Endometrium (tissue), 2 donors: ENCODE results near the gene APOH.

Experiments used
- FAIRE-seq: peaks from 2 replicates; lab custom pipeline; 2012; peaks lifted over from hg19 to GRCh38; lab: Jason Lieb, UNC
- donor health status: control.
- donor health status: control.

APOH gene

DNA sequence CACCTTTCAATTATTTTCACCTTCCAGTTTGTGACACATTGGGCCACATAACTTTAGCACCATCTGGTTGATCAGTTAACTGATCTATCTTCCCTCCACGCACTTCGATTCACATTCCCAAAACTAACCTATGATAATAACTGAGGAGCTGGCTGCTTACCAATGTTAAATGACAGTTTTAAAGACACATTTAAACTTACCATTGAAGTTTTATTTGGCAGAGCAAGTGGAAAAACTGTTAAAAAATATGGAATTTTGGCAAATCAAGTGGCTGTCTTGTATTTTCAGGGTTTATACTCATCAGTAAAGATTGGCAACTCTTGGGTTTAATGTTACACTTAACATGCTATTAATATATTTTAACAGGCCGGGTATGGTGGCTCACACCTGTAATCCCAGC is 5.4 kb upstream of the APOH start:
- FAIRE-seq = no peak

DNA sequence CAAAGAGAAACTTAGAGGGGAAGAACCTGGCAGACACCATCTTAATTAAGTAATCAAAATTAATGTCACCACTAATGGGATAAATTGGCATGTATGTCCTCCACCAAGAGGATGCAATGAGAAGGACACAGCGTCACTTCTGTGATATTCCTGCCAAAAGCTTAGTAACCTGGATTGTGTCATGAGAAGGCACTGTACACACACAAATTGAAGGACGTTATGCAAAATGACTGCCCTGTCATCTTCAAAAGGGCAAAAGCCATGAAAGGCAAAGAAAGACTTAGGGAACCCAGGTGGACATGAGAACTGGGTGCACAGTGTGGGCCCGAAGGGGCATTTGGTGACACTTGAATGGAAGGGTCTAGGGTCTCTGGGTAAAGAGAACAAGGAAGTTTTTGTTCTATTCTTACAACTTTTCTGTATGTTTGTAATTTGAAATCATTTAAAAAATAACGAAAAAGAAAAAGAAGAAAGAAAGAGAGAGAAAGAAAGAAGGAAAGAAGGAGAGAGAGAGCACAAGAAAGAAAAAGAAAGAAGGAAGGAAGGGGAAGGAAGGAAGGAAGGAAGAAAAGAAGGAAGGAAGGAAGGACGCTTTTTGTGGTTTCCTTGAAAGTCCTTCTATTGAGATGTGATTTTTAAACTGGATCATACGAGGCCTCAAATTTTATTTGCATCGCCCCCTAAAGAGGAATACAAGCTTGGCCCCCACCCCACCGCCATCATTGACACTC is 4.0 kb upstream of the APOH start:
- FAIRE-seq = no peak

DNA sequence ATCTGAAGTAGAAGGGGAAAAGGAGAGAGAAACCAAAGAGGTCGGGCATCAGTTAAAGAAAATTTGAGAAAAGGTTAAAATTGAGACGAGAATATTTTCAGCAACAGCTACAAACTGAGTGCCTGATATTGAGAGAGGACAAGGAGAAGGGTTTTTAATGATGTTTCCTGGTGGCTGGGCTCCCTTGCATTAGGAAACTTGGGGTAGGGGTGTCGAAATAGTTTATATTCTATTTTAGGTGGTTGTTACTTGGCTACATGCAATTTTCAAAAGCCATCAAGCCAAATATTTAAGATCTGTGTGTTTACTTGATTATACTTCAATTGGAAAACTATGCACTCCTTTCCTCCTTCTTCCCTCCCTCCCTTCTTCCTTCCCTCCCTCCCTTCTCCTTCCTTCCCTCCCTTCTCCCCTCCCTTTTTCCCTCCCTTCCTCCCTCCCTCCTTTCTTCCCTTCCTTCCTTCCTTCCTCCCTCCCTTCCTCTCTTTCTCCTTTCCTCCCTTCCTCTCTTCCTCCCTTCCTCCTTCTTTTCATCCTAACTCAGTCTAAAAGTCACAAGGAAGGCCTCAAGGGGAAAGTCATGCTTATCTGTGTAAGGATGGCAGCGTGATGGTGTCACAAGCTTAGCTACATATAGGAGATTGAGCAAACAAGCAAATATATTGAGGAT is 1.8 kb upstream of the APOH start:
- no peak for FAIRE-seq

DNA sequence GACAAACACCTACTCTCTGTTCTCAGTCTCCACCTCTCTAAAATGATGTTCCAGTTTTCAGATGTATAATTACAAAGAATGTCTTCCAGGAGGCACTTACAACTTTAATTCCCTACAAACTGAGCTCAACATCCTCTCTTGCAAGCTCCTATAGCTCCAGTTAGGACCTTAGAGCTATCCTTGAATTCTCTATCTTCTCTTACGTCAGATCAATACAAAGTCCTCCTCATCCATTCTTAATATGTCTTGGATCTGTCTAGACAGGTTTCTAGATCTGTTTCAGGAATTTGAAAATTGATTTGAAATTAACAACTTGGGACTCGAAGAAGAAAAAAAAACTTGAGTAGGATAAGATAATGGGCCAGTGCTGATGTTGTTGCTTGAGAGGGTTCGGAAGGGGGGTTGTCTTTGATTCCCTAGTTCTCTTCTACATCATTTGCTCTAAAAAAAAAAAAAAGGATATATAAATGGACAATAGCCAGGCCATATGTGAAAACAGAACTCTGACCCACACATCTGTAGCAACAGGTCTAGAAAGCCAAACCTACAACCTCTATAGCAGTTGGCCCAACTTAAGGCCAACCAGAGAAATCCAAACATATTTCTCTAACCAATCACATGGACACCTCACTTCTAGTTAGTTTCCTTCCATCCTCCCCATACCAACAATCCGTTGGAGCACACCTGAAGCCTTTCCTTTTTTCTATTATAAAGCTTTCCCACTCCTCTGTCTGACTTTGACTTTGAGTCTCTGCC is 746 bp upstream of the APOH start:
- no peak for FAIRE-seq

DNA sequence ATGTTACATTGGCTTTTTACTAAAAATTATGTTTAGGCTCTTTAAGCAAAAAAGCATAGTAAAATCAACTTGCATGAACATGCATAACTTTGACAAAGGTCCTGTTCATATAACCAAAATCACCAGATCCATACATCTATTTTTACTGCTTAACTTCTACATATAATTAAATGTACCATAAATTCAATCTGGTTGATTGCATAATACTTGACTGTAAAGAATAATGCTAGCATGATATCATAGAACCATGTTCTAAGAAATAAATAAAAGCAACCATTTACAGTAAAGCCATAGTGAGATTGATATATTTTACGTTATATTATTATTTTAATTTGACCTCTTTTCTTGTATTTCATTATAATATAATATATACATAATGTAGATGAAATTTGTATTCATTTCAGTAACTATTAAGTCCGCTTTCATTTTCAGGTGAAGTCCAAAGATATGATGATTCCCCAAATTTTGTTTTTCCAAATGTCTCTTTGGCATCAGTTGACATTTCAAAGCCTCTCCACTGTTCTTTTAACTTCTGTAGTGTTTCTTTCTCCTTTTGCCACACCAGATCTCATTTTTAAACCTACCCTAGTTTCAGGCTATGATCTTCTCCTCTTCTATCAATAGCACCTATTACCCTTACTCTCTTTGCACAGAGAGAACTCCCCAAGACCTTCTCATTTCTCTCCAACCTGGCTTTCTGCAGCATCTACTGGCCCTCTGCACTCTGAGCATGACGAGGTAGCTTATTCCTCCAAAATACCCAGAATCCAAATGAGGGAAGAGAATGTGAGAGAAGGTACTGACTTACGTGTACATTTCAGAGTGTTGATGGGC is 1.8 kb downstream of the APOH start:
- no peak for FAIRE-seq

DNA sequence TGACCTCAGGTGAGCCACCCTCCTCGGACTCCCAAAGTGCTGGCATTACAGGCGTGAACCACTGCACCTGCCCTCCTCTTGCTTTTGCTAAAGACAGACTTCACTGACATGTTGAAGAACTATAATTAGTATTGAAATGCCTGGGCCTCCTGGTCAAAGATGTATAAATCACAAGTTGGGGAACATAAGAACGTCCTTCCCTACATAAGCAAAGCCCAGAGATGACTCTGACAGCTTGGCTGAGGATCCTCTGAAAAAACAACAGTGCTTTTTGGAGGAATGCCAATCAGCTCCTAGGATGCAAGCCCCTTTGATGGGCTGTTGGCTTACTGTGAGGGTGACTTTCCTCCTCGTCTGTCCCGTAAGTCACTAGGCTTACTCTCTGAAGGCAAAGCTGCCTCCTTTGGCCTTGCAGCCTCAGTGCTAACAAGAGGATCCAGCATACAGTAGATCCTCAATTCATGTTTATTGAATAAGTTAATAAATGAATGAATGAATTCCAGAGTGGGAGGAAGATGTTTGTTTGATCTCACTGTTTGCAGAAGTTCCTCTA is 6.3 kb downstream of the APOH start:
- no peak for FAIRE-seq

DNA sequence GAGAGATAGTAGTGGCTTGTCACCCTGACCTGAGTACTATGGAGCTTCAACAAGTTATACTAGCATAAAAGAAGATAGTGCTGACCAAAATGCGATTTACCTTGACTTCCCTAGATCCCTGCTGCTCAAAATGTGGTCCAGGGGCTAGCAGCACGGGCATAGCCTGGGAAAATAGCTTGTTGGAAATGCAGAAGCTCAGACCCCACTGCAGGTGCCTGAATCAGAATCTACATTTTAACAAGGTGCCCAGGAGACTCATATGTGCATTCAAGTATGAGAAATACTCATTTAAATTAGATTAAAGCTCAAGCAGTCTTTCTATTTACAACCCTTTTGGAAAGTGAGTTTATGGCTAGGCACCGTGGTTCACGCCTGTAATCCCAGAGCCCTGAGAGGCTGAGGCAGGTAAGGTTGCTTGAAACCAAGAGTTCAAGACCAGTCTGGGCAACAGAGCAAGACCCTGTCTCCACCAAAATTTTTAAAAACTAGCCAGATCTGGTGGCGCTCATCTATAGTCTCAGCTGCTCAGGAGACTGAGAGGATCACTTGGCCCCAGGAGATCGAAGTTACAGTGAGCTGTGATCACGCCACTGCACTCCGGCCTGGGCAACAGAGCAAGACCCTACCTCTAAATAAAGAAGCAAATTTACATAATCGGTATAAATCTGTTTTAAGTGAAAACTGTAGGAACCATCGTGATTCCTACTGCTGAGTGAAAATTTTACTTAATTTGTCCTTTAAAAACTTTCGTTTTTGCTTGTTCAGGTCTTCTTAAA is 7.3 kb downstream of the APOH start:
- FAIRE-seq = no peak

DNA sequence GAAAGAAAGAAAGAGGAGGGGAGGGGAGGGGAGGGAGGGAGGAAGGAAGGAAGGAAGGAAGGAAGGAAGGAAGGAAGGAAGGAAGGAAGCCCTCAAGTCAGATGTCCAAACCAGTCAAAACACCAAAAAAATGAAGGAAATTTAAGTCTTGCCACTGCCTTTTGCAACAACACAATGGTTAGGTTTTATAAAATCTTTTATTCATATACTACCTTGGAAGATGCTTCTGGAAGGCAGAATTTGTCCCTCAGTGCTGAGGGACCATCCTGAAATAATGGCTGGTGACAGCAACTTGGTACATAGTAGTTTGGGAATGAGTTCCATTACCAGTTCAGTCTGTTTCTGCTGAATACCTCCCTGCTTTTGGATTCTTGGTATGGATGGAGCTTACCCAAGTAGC is 7.9 kb downstream of the APOH start:
- no peak for FAIRE-seq

DNA sequence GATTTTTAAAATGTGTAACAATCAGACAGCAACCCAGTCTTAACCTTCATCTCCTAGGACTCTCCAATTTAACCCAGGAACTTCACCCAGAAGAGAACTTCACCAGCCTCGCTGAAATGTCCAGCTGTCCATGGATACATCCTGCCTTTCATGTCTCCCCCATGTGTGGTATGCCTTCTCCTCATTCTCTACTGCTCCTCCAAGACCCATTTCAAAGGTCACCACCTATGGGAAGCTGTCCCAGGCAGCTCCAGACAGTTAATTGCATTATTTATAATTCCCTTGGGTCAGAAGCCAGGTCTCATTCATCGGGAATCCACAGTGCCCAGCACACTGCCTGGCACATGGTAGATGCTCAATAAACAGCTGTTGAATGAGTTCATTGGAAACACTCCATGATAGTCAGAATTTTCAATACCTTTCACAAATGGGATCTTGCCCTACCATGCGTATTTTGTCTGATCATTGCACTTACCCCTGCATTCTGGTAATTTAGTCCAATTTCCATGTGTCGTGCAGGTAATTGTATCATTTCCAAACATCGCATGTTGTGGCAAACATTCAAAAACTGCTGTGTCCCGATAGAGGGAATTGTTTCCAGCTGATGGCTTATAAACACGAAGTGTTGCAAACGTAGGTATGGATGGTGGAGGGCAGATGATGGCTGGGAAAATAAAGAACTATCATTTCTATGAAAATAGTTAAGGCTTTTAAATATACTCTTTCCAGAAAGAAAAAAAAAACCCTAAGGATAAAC is 9.0 kb downstream of the APOH start:
- no peak for FAIRE-seq

DNA sequence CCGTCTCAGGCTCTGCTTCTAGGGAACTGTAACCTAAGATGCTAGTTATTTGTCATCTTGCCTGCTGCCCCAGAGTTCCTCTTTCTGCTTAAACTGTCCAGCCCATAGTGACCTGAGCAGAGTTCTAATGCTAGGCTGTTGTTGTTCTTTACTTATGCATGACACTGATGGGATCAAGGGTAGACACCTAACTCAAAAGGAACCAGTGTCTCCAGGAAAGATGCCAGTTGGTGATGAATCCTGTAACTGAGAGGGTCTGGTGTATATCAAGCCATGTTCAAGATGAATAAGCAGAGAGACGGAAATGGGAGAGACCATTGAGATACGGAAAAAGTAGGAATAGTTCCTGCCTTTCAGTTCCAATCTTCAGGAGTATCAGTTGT is 13.7 kb downstream of the APOH start:
- FAIRE-seq = no peak

DNA sequence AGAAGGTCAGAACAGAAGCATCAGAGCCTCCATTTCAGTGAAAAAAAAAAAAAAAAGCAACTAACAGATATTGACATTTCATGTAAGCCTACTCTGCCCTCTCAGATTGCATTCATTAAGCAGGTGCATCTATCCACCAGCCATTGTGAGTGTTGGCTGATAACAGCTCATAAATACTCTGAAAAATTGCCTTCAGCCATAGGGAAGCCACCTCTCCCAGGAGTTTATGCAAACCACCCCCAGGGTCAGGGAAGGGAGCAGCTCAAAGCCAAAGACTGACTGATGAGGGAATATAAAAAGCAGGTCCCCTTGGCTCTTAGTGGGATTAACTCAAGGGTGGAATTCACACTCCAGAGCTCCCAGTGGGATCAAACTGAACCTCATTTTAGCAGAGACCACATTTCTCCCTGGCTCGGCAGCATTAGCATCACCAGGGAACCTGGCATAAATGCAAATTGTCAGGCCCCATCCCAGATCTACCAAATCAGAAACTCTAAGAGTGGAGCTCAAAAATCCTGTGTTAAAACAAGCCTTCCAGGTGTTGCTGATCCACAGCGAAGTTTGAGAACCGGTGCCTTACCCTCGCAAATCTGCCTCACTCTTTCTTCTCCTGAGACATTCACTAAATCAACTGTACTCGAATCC is 14.2 kb downstream of the APOH start:
- FAIRE-seq = no peak

DNA sequence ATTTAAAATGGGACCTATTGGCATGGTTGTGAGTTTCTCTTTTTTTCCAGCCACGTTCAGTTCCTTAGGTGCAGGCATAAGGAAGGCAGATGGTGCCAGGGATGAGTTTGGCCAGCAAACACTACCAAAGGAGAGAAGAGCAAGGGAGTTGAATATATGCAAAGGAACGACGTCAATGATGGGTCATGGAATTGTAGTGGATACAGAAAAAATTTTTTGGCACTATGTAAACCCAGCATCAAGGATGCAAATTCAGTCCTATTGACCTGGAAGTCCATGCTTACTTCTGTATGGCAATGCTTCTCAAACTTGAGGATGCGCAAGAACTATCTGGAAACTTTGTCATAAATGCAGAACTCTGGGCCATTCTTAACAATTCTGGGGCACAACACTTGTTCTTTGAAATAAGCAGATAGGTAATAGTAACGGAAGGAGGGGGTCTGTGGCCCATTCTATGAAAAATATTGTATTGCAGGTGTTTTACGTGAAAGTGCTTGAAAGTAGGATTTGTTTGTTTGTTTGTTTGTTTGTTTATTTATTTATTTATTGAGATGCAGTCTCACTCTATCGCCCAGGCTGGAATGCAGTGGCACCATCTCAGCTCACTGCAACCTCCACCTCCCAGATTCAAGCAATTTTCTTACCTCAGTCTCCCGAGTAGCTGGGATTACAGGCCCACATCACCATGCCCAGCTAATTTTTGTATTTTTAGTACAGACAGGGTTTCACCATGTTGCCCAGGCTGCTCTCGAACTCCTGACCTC is 18.0 kb downstream of the APOH start:
- no peak for FAIRE-seq

DNA sequence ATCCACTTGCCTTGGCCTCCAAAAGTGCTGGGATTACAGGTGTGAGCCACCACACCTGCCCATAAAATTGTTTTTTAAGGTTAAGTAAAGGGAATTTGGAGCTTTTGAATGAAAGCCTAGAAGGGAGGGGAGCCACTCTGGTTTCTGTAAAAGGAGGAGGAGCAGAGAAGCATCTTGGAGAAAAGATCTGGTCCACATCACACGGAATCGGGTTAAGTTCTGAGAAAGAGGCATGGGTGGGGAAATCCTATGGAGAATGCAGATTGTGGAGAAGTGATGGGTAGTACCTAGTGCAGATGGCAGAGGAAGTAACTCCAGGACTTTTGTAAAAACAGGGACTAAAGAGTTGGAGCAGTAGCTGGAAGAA is 19.0 kb downstream of the APOH start:
- FAIRE-seq = no peak

DNA sequence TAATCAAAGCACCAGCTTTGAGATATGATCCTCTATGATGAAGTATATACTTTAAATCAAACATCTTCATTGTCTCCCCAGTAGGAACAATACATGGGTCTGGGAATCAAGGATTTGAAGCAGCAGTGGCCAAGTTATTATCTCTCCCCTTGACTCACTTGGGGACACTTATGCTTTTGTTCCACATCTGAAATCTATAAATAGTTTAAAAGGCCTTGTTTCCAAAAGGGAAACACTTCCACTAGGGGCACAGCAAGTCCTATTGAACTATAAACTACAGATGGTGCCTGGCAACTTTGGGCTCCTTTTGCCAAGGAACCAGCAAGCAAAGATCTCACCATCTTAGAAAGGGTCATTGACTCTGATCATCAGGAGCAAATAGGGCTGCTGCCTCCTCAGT is 21.3 kb downstream of the APOH start:
- no peak for FAIRE-seq

DNA sequence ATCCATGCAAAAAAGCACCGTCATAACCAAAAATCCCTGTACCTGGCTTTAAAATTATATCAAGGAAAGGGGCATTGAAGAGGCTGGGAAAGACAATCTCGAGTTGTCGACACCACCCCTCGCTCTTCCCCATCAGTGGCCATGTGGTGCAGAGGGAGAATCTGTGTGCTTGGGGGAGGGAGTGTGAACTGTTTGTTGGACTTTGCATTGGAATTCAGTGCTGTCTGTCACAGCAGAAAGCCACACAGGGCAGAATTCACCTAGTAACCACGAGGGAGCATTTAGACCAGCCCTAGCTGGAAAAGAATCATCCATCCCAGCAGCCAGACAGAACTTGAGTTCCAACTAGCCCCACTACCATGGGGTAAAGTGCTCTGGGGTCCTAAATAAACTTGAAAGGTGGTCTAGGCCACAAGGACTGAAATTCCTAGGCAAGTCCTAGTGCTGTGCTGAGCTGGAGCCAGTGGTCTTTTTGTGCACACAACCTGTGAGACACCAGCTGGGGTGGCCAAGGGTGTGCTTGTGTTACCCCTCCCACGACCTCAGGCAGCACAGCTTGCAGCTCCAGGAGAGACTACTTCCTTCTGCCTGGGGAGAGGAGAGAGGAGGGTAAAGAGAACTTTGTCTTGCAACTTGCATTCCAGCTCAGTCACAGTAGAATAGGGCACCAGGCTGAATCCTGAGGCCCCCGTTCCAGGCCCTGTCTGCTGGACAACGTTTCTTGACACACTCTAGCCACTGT is 25.8 kb downstream of the APOH start:
- FAIRE-seq = no peak

DNA sequence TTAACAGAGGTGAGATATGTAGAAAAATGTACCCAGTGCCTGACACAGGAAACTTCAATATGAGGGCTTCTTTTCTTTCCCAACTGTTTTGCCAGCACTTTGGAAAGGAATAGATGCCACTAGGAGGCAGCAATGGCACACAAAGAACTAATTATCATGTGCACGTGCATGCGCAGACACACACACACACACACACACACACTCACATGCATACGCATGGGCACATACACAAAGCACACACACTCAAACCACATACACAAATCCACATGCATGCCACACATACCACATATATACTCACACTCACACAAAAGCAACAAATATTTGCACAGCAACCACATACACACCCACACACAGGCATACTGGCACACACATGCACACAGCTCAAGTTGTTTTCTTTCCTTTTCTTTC is 28.5 kb downstream of the APOH start:
- no peak for FAIRE-seq

DNA sequence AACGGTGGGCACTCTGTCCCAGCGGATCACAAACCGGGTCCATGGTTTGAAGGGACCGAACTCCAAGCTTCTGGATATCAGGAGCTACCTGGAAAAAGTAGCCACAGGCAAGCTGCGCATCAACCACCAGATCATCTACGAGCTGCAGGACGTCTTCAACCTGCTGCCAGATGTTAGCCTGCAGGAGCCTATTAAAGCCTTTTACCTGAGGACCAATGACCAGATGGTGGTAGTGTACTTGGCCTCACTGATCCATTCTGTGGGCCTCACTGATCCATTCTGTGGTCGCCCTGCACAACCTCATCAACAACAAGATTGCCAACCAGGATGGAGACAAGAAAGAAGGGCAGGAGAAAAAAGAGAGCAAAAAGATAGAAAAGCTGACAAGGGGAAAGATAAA is 31.0 kb downstream of the APOH start:
- no peak for FAIRE-seq

DNA sequence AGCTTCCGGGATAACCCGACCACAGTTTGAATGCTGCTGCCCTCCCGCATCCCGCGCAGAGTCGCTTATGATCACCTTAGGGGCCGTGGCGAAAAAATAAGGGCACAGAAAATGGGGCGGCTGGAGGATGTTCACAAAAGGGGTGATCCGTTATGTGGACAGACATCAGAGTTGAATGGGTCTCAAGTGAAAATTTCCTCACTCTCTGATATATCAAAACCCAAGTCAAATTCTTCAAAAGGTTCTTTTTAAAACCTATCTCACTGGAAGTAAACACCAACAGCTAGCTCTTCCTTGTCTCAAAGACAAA is 36.9 kb downstream of the APOH start:
- FAIRE-seq = no peak
